Pancreas (tissue), 10 donors: ENCODE results near the gene DNAH12. TPM values are rescaled to one million over a fixed set of nuclear protein-coding genes. Genes with fewer than 3 reads are reported as not detected.
"Not testable (repeated sequence)": the region's sequence is repeated elsewhere in the genome, so short reads cannot be mapped to it uniquely, and the experiment has no call there.

Source experiments
- ATAC-seq, 4 donors: fragments of 200-7000 bp; cut with Tn5 transposase; one replicate each; pipeline versions ENCODE4 v1.8.0 to v1.9.1; 2020; ENCODE audit warnings: mild to moderate bottlenecking in 4 of 4, moderate library complexity in 4 of 4
- DNase-seq, 6 donors: peaks; one replicate each; pipeline ENCODE4 v3.0.0-alpha.2; 2020
- FAIRE-seq: peaks from 2 replicates; lab custom pipeline; 2012; peaks lifted over from hg19 to GRCh38; lab: Jason Lieb, UNC
- H3K27ac ChIP-seq, 4 donors: fragments of 200-600 bp; sonication (generic); 1 replicate in 3 of 4; 2 replicates in 1 of 4; pipeline versions ENCODE4 v1.5.0 to v1.8.0; 2020
- H3K27me3 ChIP-seq, 4 donors: fragments of 200-600 bp; one replicate each; pipeline ENCODE4 v1.8.0; 2021
- H3K36me3 ChIP-seq, 3 donors: fragments of 200-600 bp; sonication (generic) in 1 of 3; one replicate each; pipeline versions ENCODE4 v1.5.0 to v1.8.0; 2020 to 2021
- H3K4me1 ChIP-seq, 3 donors: fragments of 200-600 bp; one replicate each; pipeline ENCODE4 v1.8.0; 2021
- H3K4me3 ChIP-seq, 4 donors: fragments of 200-600 bp; sonication (generic) in 2 of 4; one replicate each; pipeline versions ENCODE4 v1.5.0 to v1.8.0; 2020 to 2021
- H3K9me3 ChIP-seq, 4 donors: fragments of 200-600 bp; one replicate each; pipeline ENCODE4 v1.8.0; 2021
- WGBS, 2 donors: extraction: QIAGEN DNeasy Blood & Tissue Kit; methylation state at CpG; one replicate each; pipeline ENCODE4 v1.1.7; 2013; 5-methylcytosine and 5-hydroxymethylcytosine counted together
- intact Hi-C, 3 donors: fragments of 100-400 bp; cut with DNase I; formaldehyde crosslinking; loops; one replicate each; pipeline versions ENCODE4 v1.11.1 to v1.14.2; 2022
- polyA plus RNA-seq, 2 donors: library from polyadenylated mRNA; stranded (reverse); fragments of 200-250 nt; gene quantifications; one replicate each; pipeline ENCODE4 v1.2.3, GENCODE V29; 2013
- total RNA-seq, 6 donors: library from RNA; stranded (reverse); fragmentation: NEBNext Ultra II Directional in 4 of 6; extraction: Animal tissue kit (Norgen Biotek cat#: 25700) in 4 of 6; gene quantifications; one replicate each; pipeline versions ENCODE4 v1.2.1 to v1.2.4, GENCODE V29; 2021 to 2023
- TF ChIP-seq, protein P1 (sequence below), 4 donors: fragments of 200-600 bp; sonication (generic) in 3 of 4; IDR thresholded peaks; one replicate each; pipeline versions ENCODE4 v1.5.0 to v1.8.0; 2021; ENCODE audit warnings: antibody characterized with exemption in 4 of 4
- donor health status: healthy with polysubstance abuse.
- donor health status: DM: no; HTN: no; CAD: no; lungs with moderate emphysema.
- donor health status: DM: no; HTN: no; CAD: no.
- donor health status: control.
- donor health status: control.
- donor health status: Bipolar disorder and iron deficiency.
- donor health status: DM: yes; HTN: yes; CAD: no.
- donor health status: DM: no; HTN: no; CAD: no.
- donor health status: DM: no; HTN: no; CAD: no.
- donor health status: DM: yes; HTN: yes; CAD: no.

Gene DNAH12
- total and polyA plus RNA-seq, 8 donors: 0.38 to 6.1 (median 0.90) TPM

DNA sequence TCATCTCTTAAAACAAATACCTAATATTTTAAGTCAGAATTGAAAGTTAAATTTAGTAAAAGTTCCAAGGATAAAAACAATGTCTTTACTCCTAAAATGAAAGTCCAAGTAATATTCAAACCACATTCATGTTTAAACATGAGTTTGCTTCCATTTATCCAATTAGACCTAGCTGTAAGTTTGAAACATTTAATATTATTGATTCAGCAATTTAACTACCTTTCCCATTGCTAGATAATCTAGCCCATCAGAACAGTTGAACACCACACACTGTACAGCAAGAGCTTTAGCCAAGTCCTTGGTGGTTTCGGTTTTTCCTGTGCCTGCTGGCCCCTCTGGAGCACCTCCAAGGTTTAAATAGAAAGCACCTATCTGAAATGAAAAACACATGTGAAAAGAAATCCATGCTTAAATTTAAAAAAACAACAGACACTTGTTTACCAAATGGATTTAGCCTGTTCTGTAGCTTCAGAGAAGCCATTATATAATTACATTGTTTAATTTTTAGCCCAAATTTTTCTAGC, 97.8 kb downstream of the DNAH12 start:
- no peaks in the 10 kb centered on the region for H3K9me3 ChIP-seq
- H3K4me3 ChIP-seq: no peak overlapping the region
- intact Hi-C loops: no loop called here
- no peaks in the 10 kb centered on the region for H3K36me3 ChIP-seq
- FAIRE-seq (peak; percentile 17), ATAC-seq (peak in 3 of 4 donors; percentile 60 to 85 (median 61)), DNase-seq (no peak)
- peaks cover 0 to 7% (median 0%) of the 10 kb centered on the region in 3 donors for H3K4me1 ChIP-seq
- no peak overlapping the region for H3K27ac ChIP-seq
- WGBS, 2 donors: 18 to 23% methylated on average over 1 of the region's 1 CpG
- H3K27me3 ChIP-seq: no peaks in the 10 kb centered on the region
- TF ChIP-seq, protein P1, sequence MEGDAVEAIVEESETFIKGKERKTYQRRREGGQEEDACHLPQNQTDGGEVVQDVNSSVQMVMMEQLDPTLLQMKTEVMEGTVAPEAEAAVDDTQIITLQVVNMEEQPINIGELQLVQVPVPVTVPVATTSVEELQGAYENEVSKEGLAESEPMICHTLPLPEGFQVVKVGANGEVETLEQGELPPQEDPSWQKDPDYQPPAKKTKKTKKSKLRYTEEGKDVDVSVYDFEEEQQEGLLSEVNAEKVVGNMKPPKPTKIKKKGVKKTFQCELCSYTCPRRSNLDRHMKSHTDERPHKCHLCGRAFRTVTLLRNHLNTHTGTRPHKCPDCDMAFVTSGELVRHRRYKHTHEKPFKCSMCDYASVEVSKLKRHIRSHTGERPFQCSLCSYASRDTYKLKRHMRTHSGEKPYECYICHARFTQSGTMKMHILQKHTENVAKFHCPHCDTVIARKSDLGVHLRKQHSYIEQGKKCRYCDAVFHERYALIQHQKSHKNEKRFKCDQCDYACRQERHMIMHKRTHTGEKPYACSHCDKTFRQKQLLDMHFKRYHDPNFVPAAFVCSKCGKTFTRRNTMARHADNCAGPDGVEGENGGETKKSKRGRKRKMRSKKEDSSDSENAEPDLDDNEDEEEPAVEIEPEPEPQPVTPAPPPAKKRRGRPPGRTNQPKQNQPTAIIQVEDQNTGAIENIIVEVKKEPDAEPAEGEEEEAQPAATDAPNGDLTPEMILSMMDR (IDR thresholded peaks at IDR 0.05): no peak

GRCh38 chr3:57444469-57444868, 99.7 kb downstream of the DNAH12 start:
- peaks cover 0 to 7% (median 0%) of the 10 kb centered on the region in 3 donors for H3K4me1 ChIP-seq
- no peak overlapping the region for H3K27ac ChIP-seq
- no peak for FAIRE-seq
- TF ChIP-seq, protein P1 (IDR thresholded peaks at IDR 0.05): no peak
- no peaks in the 10 kb centered on the region for H3K9me3 ChIP-seq
- no peaks in the 10 kb centered on the region for H3K27me3 ChIP-seq
- no peak overlapping the region for H3K4me3 ChIP-seq
- H3K36me3 ChIP-seq: no peaks in the 10 kb centered on the region
- DNase-seq: no peak
- ATAC-seq: no peak
- 83 to 87% methylated on average over 5 of the region's 5 CpGs for WGBS, 2 donors
- intact Hi-C loops: no loop called here

DNA sequence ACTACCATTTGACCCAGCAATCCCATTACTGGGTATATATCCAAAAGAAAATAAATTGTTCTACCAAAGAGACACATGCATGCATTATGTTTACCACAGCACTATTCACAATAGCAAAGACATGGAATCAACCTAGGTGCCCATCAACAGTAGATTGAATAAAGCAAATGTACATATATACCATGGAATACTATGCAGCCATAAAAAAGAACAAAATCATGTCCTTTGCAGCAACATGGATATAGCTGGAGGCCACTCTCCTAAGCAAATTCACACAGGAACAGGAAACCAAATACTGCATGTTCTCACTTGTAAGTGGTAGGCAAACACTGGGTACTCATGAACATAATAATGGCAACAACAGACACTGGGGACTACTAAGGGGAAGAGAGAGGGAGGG, 104.0 kb downstream of the DNAH12 start:
- H3K4me3 ChIP-seq, H3K9me3 ChIP-seq, H3K4me1 ChIP-seq, intact Hi-C loops, DNase-seq, H3K27ac ChIP-seq, ATAC-seq, FAIRE-seq, H3K27me3 ChIP-seq, H3K36me3 ChIP-seq: not testable (repeated sequence)

DNA sequence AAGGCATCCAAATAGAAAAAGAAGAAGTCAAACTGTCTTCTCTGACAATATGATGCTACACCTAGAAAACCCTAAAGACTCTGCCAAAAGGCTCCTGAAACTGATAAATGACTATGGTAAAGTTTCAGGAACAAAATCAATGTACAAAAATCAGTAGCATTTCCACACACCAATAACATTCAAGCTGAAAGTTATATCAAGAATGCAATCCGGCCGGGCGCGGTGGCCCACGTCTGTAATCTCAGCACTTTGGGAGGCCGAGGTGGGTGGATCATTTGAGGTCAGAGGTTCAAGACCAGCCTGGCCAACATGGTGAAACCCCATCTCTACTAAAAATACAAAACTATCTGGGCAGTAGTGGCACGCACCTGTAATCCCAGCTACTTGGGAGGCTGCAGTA, 105.7 kb downstream of the DNAH12 start:
- not testable (repeated sequence) for FAIRE-seq, DNase-seq, ATAC-seq, H3K9me3 ChIP-seq, H3K4me3 ChIP-seq, H3K36me3 ChIP-seq, H3K4me1 ChIP-seq, H3K27me3 ChIP-seq, H3K27ac ChIP-seq
- WGBS, 2 donors: 68 to 83% methylated on average over 7 of the region's 7 CpGs
- intact Hi-C loops: loop anchor here in 1 of 3 donors (10.0 kb wide), 1 partner anchor 416 kb away; no protein-coding TSS in a partner anchor

GRCh38 chr3:57436195-57436761, 107.9 kb downstream of the DNAH12 start:
- Histone ChIP-seq H3K27me3 (no peaks in the 10 kb centered on the region), H3K27ac (no peak overlapping the region), H3K4me1 (no peaks in the 10 kb centered on the region), H3K4me3 (no peak overlapping the region), H3K36me3 (no peaks in the 10 kb centered on the region), H3K9me3 (no peaks in the 10 kb centered on the region)
- FAIRE-seq (no peak), ATAC-seq (no peak), DNase-seq (no peak)
- intact Hi-C loops: loop anchor here in 1 of 3 donors (10.0 kb wide), 1 partner anchor 419 kb away; no protein-coding TSS in a partner anchor
- TF ChIP-seq, protein P1 (IDR thresholded peaks at IDR 0.05): no peak
- WGBS, 2 donors: 89 to 97% methylated on average over 1 of the region's 1 CpG

- Histone ChIP-seq H3K36me3 (no peaks in the 10 kb centered on the region), H3K27me3 (no peaks in the 10 kb centered on the region), H3K4me3 (no peak overlapping the region), H3K4me1 (no peaks in the 10 kb centered on the region), H3K9me3 (no peaks in the 10 kb centered on the region), H3K27ac (no peak overlapping the region)
- FAIRE-seq (no peak), DNase-seq (no peak), ATAC-seq (peak in 3 of 4 donors; percentile 47 to 75 (median 60))
- 26 to 41% methylated on average over 4 of the region's 4 CpGs for WGBS, 2 donors
- TF ChIP-seq, protein P1 (IDR thresholded peaks at IDR 0.05): peak in 1 of 4 donors; percentile 19
- intact Hi-C loops: loop anchor here in 1 of 3 donors (10.0 kb wide), 1 partner anchor 421 kb away; no protein-coding TSS in a partner anchor
Observed at GRCh38 chr3:57434041-57434440, 110.1 kb downstream of the DNAH12 start.
